ENCODE measurements around the gene MSANTD3.

GRCh38 chr9:100430286-100430940 lies 3.5 kb downstream of the MSANTD3 start:
- no peak for TF ChIP-seq EZH2 (IDR thresholded peaks at IDR 0.05; ENCODE audit: insufficient read depth, poor library complexity, severe bottlenecking)
- TF ChIP-seq EZH2phosphoT487 (IDR thresholded peaks at IDR 0.05; ENCODE audit: insufficient read depth, low read depth), result no peak
